ENCODE results near the gene ASF1B.
"Not testable (repeated sequence)": the region's sequence is repeated elsewhere in the genome, so short reads cannot be mapped to it uniquely, and the experiment has no call there.

Gene ASF1B

GRCh38 chr19:14136509-14137281 is at the start of gene ASF1B:
TSS of gene ASF1B (minus strand) at chr19:14136589. CDS start at chr19:14136456, 133 bp downstream.
- TF ChIP-seq CTCF (IDR thresholded peaks at IDR 0.05; ENCODE audit: control insufficient read depth, extremely low read depth, insufficient read depth) = peak; percentile 92
- H3K4me3 ChIP-seq (ENCODE audit: low read depth, low read length) = peak within 1 kb of the TSS; percentile 85
- DNase-seq (ENCODE audit: low read depth) = peak; percentile 99

- not testable (repeated sequence) for DNase-seq (ENCODE audit: low read depth); H3K4me3 ChIP-seq (ENCODE audit: low read depth, low read length)
Measured at GRCh38 chr19:14185691-14186090, 49.3 kb upstream of the ASF1B start.

- TF ChIP-seq CTCF (IDR thresholded peaks at IDR 0.05; ENCODE audit: control insufficient read depth, extremely low read depth, insufficient read depth) = no peak
- no peak overlapping the region for H3K4me3 ChIP-seq (ENCODE audit: low read depth, low read length)
- DNase-seq (ENCODE audit: low read depth) = no peak
Measured at GRCh38 chr19:14185158-14185557, 48.8 kb upstream of the ASF1B start.

GRCh38 chr19:14183741-14184350 is 47.5 kb upstream of the ASF1B start:
- no peak for TF ChIP-seq CTCF (IDR thresholded peaks at IDR 0.05; ENCODE audit: control insufficient read depth, extremely low read depth, insufficient read depth)
- no peak overlapping the region for H3K4me3 ChIP-seq (ENCODE audit: low read depth, low read length)
- DNase-seq (ENCODE audit: low read depth) = no peak

GRCh38 chr19:14182476-14182875 is 46.1 kb upstream of the ASF1B start:
- no peak for TF ChIP-seq CTCF (IDR thresholded peaks at IDR 0.05; ENCODE audit: control insufficient read depth, extremely low read depth, insufficient read depth)
- no peak overlapping the region for H3K4me3 ChIP-seq (ENCODE audit: low read depth, low read length)
- DNase-seq (ENCODE audit: low read depth) = no peak

- DNase-seq (ENCODE audit: low read depth) = no peak
- TF ChIP-seq CTCF (IDR thresholded peaks at IDR 0.05; ENCODE audit: control insufficient read depth, extremely low read depth, insufficient read depth) = no peak
- no peak overlapping the region for H3K4me3 ChIP-seq (ENCODE audit: low read depth, low read length)
Measured at GRCh38 chr19:14181906-14182305, 45.5 kb upstream of the ASF1B start.

- not testable (repeated sequence) for H3K4me3 ChIP-seq (ENCODE audit: low read depth, low read length); DNase-seq (ENCODE audit: low read depth)
Measured at GRCh38 chr19:14181199-14181598, 44.8 kb upstream of the ASF1B start.

All from LNCaP clone FGC (cell line).